Adrenal gland (tissue), 12 donors: Measurements from ENCODE around the gene TBC1D2. TPM values are rescaled to one million over a fixed set of nuclear protein-coding genes. Genes with fewer than 3 reads are reported as not detected.

Experiments used
- DNase-seq, 7 donors: peaks; one replicate each; pipeline ENCODE4 v3.0.0-alpha.2; 2019 to 2020
- H3K27ac ChIP-seq, 5 donors: fragments of 200-600 bp; sonication (generic) in 4 of 5; 1 replicate in 3 of 5; 2 replicates in 2 of 5; pipeline versions ENCODE4 v1.5.1 to v1.8.0; 2016 to 2020; ENCODE audit warnings: mild to moderate bottlenecking in 1 of 5
- H3K27me3 ChIP-seq: fragments of 200-600 bp; 2 replicates; pipeline ENCODE4 v1.8.0; 2021
- H3K36me3 ChIP-seq, 2 donors: fragments of 200-600 bp; replicated peaks in 1 of 2; 1 replicate in 1 of 2; 2 replicates in 1 of 2; pipeline versions ENCODE4 v1.5.1 to v1.8.0; 2018 to 2022
- H3K4me1 ChIP-seq, 2 donors: fragments of 200-600 bp; replicated peaks in 1 of 2; 1 replicate in 1 of 2; 2 replicates in 1 of 2; pipeline versions ENCODE4 v1.5.1 to v1.8.0; 2018 to 2021
- H3K4me3 ChIP-seq, 4 donors: fragments of 200-600 bp; sonication (generic) in 3 of 4; one replicate each; pipeline ENCODE4 v1.5.1; 2016 to 2018
- H3K9me3 ChIP-seq, 3 donors: fragments of 200-600 bp; sonication (generic) in 1 of 3; replicated peaks in 1 of 3; 1 replicate in 2 of 3; 2 replicates in 1 of 3; pipeline versions ENCODE4 v1.5.1 to v1.8.0; 2016 to 2021
- CTCF ChIP-seq, 6 experiments: fragments of 450-650 bp in 4 of 6; fragments of 200-600 bp in 2 of 6; sonication (generic) in 1 of 6; IDR thresholded peaks; 1 replicate in 5 of 6; 2 replicates in 1 of 6; pipeline versions ENCODE4 v1.5.1 to v1.8.0; 2016 to 2021; ENCODE audit warnings: antibody characterized with exemption in 6 of 6, mild to moderate bottlenecking in 2 of 6, moderate library complexity in 1 of 6
- POLR2A ChIP-seq, 2 donors: fragments of 450-650 bp; IDR thresholded peaks; one replicate each; pipeline ENCODE4 v1.6.1; 2017; ENCODE audit warnings: antibody characterized with exemption in 2 of 2, mild to moderate bottlenecking in 2 of 2, moderate library complexity in 1 of 2
- WGBS, 4 donors: extraction: QIAGEN DNeasy Blood & Tissue Kit in 2 of 4; methylation state at CpG; one replicate each; pipeline versions ENCODE4 v1.1.5 to v1.1.7; 2013 to 2017; 5-methylcytosine and 5-hydroxymethylcytosine counted together
- intact Hi-C, 2 donors: fragments of 100-400 bp; cut with DNase I; formaldehyde crosslinking; loops; one replicate each; pipeline versions ENCODE4 v1.14.1 to v1.15.0; 2022 to 2023
- polyA plus RNA-seq, 3 donors: library from polyadenylated mRNA; stranded (reverse); fragments of 200-250 nt in 2 of 3; fragments of 350-450 nt in 1 of 3; fragmentation: Illumina TruSeq in 1 of 3; extraction: RNeasy Lipid Tissue Mini Kit (QIAGEN cat#74804) in 1 of 3; gene quantifications; one replicate each; pipeline ENCODE4 v1.2.3, GENCODE V29; 2013 to 2014
- total RNA-seq, 9 donors: library from RNA; depleted of rRNA in 4 of 9; stranded (reverse); fragments of >200 nt in 4 of 9; fragments of 120-200 nt in 1 of 9; fragmentation: NEBNext Ultra II Directional in 1 of 9; extraction: Animal tissue kit (Norgen Biotek cat#: 25700) in 1 of 9; gene quantifications; one replicate each; pipeline versions ENCODE4 v1.1.0 to v1.2.4, GENCODE V29; 2013 to 2023
- donor health status: healthy with polysubstance abuse.
- donor health status: Bipolar disorder and iron deficiency.
- donor health status: DM: yes; HTN: yes; CAD: no.
- donor health status: DM: no; HTN: no; CAD: no.
- donor health status: DM: no; HTN: no; CAD: no.
- donor health status: DM: yes; HTN: yes; CAD: no.

Gene TBC1D2
- total and polyA plus RNA-seq, 12 donors: 0.67 to 21.9 (median 10.8) TPM

GRCh38 chr9:98189412-98189811 is 66.0 kb downstream of the TBC1D2 start:
- no peaks in the 10 kb centered on the region for H3K27me3 ChIP-seq
- no peaks in the 10 kb centered on the region for H3K9me3 ChIP-seq
- intact Hi-C loops: no loop called here
- no peak overlapping the region for H3K27ac ChIP-seq
- no peaks in the 10 kb centered on the region for H3K36me3 ChIP-seq
- no peak overlapping the region for H3K4me3 ChIP-seq
- H3K4me1 ChIP-seq: peaks cover 6 to 8% of the 10 kb centered on the region in 2 donors
- TF ChIP-seq CTCF (IDR thresholded peaks at IDR 0.05): no peak
- TF ChIP-seq POLR2A (IDR thresholded peaks at IDR 0.05): no peak
- no peak for DNase-seq
- WGBS, 4 donors: 59 to 80% (median 71%) methylated on average over 6 of the region's 6 CpGs

GRCh38 chr9:98187926-98188325 is 67.5 kb downstream of the TBC1D2 start:
- Histone ChIP-seq H3K4me1 (peaks cover 2 to 6% of the 10 kb centered on the region in 2 donors), H3K27ac (no peak overlapping the region), H3K9me3 (no peaks in the 10 kb centered on the region), H3K36me3 (no peaks in the 10 kb centered on the region), H3K4me3 (no peak overlapping the region), H3K27me3 (no peaks in the 10 kb centered on the region)
- 79 to 94% (median 85%) methylated on average over 5 of the region's 5 CpGs for WGBS, 4 donors
- intact Hi-C loops: no loop called here
- TF ChIP-seq POLR2A (IDR thresholded peaks at IDR 0.05) (no peak), CTCF (IDR thresholded peaks at IDR 0.05) (no peak)
- no peak for DNase-seq

- no peak overlapping the region for H3K27ac ChIP-seq
- H3K4me1 ChIP-seq: no peaks in the 10 kb centered on the region
- intact Hi-C loops: no loop called here
- 0 to 86% (median 37%) methylated on average over 1 of the region's 1 CpG for WGBS, 4 donors
- H3K27me3 ChIP-seq: no peaks in the 10 kb centered on the region
- H3K4me3 ChIP-seq: no peak overlapping the region
- no peaks in the 10 kb centered on the region for H3K36me3 ChIP-seq
- H3K9me3 ChIP-seq: no peaks in the 10 kb centered on the region
- TF ChIP-seq POLR2A (IDR thresholded peaks at IDR 0.05): no peak
- no peak for DNase-seq
Measured at GRCh38 chr9:98186236-98186635, 69.2 kb downstream of the TBC1D2 start.

GRCh38 chr9:98185611-98186171 is 69.8 kb downstream of the TBC1D2 start:
- intact Hi-C loops: no loop called here
- no peak overlapping the region for H3K27ac ChIP-seq
- H3K4me3 ChIP-seq: no peak overlapping the region
- 66 to 89% (median 69%) methylated on average over 5 to 6 of the region's 6 CpGs for WGBS, 4 donors
- H3K27me3 ChIP-seq: no peaks in the 10 kb centered on the region
- H3K9me3 ChIP-seq: no peaks in the 10 kb centered on the region
- no peaks in the 10 kb centered on the region for H3K4me1 ChIP-seq
- H3K36me3 ChIP-seq: no peaks in the 10 kb centered on the region
- no peak for TF ChIP-seq CTCF (IDR thresholded peaks at IDR 0.05)
- no peak for TF ChIP-seq POLR2A (IDR thresholded peaks at IDR 0.05)
- DNase-seq: no peak

- intact Hi-C loops: no loop called here
- no peak for DNase-seq
- no peak for TF ChIP-seq POLR2A (IDR thresholded peaks at IDR 0.05)
- TF ChIP-seq CTCF (IDR thresholded peaks at IDR 0.05): no peak
- H3K36me3 ChIP-seq: no peaks in the 10 kb centered on the region
- H3K9me3 ChIP-seq: no peaks in the 10 kb centered on the region
- no peaks in the 10 kb centered on the region for H3K27me3 ChIP-seq
- H3K27ac ChIP-seq: no peak overlapping the region
- no peaks in the 10 kb centered on the region for H3K4me1 ChIP-seq
- 79 to 88% (median 86%) methylated on average over 6 of the region's 6 CpGs for WGBS, 4 donors
- no peak overlapping the region for H3K4me3 ChIP-seq
Measured at GRCh38 chr9:98185021-98185567, 70.4 kb downstream of the TBC1D2 start.
